Activated CD8-positive, alpha-beta T cell treated with anti-CD3 and anti-CD28 coated beads, Interleukin-2, amount 10 ng/mL, durations not matched to agents 7 days and 5 days (primary cell): ENCODE measurements around the gene CGREF1. TPM values are rescaled to one million over a fixed set of nuclear protein-coding genes. Genes with fewer than 3 reads are reported as not detected.
A peak's percentile ranks its signal among the peaks of the same experiment; 100 is the strongest.

Experiments used
- ATAC-seq: fragments of 150-1000 bp; cut with Tn5 transposase; one replicate; pipeline ENCODE4 v1.10.0; 2021; ENCODE audit warnings: moderate library complexity
- CTCF ChIA-PET: fragments of 350-600 bp; sonication (Branson Sonifier 250); formaldehyde crosslinking; loops from one replicate; lab custom pipeline; 2021; ENCODE audit warnings: antibody characterized with exemption; lab: Charles Lee
- POLR2A ChIA-PET: fragments of 350-600 bp; sonication (Branson Sonifier 250); formaldehyde crosslinking; loops from one replicate; lab custom pipeline; 2021; ENCODE audit warnings: antibody characterized with exemption; lab: Charles Lee
- DNase-seq: peaks from one replicate; pipeline ENCODE4 v3.0.0-alpha.2; 2020
- H3K27ac Mint-ChIP-seq: one replicate; pipeline ENCODE4 v1.8.0; 2021; ENCODE audit warnings: mild to moderate bottlenecking, mixed read lengths
- H3K27me3 Mint-ChIP-seq: one replicate; pipeline ENCODE4 v1.8.0; 2021; ENCODE audit warnings: low read depth, mixed read lengths
- H3K36me3 Mint-ChIP-seq: one replicate; pipeline ENCODE4 v1.8.0; 2021; ENCODE audit warnings: low read depth, mixed read lengths
- H3K4me1 Mint-ChIP-seq: one replicate; pipeline ENCODE4 v1.8.0; 2021; ENCODE audit warnings: low read depth, mixed read lengths
- H3K4me3 Mint-ChIP-seq: one replicate; pipeline ENCODE4 v1.8.0; 2021; ENCODE audit warnings: mild to moderate bottlenecking, mixed read lengths
- H3K9me3 Mint-ChIP-seq: one replicate; pipeline ENCODE4 v1.8.0; 2022; ENCODE audit warnings: mixed read lengths; ENCODE audit not compliant: insufficient read depth
- total RNA-seq, 2 experiments: library from RNA; stranded (reverse); gene quantifications; one replicate each; pipeline ENCODE4 v1.2.3, GENCODE V29; 2021

The CGREF1 gene
- total RNA-seq, 2 experiments from 2014 or later, result 0.61 to 0.94 TPM

GRCh38 chr2:27105981-27106380, 12.9 kb downstream of the CGREF1 start:
- POLR2A ChIA-PET, result no interaction called here

DNA sequence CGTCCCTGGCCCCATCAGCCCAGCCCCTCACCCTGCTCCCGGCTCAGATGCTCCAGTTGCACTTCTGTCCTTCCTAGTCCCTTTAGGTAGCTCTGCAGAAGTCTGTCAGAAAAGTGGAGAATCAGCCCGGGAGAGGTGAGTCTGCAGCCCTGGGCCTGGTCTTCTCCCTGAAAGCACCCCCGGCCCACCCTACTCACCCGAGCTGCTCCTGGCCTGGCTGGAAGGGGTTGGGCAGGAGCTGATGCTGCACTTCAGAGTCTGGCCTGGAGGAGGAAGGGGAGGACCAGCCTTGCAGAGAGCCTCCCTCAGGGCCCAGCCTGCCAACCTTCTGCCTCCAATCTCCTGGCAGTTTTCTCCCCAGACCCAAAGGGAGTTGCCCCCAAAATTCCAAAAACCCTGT, 16.6 kb downstream of the CGREF1 start:
- H3K36me3 Mint-ChIP-seq, result no peaks in the 10 kb centered on the region

More at GRCh38 chr2:27105981-27106380, 12.9 kb downstream of the CGREF1 start:
- no peak for DNase-seq
- ATAC-seq, result no peak
- no peaks in the 10 kb centered on the region for H3K9me3 Mint-ChIP-seq
- no peak overlapping the region for H3K4me3 Mint-ChIP-seq
- H3K27ac Mint-ChIP-seq, result no peak overlapping the region
- H3K4me1 Mint-ChIP-seq, result peaks cover 2% of the 10 kb centered on the region
- H3K36me3 Mint-ChIP-seq, result no peaks in the 10 kb centered on the region
- CTCF ChIA-PET, result interaction anchor here (0.9 to 2.2 kb wide), 3 partner anchors 8 to 174 kb away, joined by 3 to 8 read pairs (median 3); no protein-coding TSS in a partner anchor
- H3K27me3 Mint-ChIP-seq, result peaks cover 7% of the 10 kb centered on the region

DNA sequence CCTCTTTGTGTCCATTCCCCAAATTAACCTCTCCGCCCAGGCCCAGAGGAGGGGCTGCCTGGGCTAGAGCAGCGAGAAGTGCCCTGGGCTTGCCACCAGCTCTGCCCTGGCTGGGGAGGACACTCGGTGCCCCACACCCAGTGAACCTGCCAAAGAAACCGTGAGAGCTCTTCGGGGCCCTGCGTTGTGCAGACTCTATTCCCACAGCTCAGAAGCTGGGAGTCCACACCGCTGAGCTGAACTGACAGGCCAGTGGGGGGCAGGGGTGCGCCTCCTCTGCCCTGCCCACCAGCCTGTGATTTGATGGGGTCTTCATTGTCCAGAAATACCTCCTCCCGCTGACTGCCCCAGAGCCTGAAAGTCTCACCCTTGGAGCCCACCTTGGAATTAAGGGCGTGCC, 18.9 kb downstream of the CGREF1 start:
- Mint-ChIP-seq H3K4me3 (no peak overlapping the region), H3K9me3 (no peaks in the 10 kb centered on the region), H3K4me1 (peaks cover 14% of the 10 kb centered on the region), H3K36me3 (no peaks in the 10 kb centered on the region), H3K27ac (no peak overlapping the region), H3K27me3 (peaks cover 3% of the 10 kb centered on the region)
- POLR2A ChIA-PET, result no interaction called here
- DNase-seq (no peak), ATAC-seq (no peak)
- CTCF ChIA-PET, result interaction anchor here (1.0 to 4.1 kb wide), 8 partner anchors 13 to 203 kb away, joined by 3 to 23 read pairs (median 10); partner anchors contain the start of gene KHK

More for the DNA sequence above, 16.6 kb downstream of the CGREF1 start:
- H3K27ac Mint-ChIP-seq, result no peak overlapping the region
- no peak for DNase-seq
- no peak for ATAC-seq
- CTCF ChIA-PET, result interaction anchor here (0.7 to 3.2 kb wide), 7 partner anchors 9 to 278 kb away, joined by 3 to 14 read pairs (median 4); no protein-coding TSS in a partner anchor
- H3K9me3 Mint-ChIP-seq, result no peaks in the 10 kb centered on the region
- POLR2A ChIA-PET, result no interaction called here
- no peak overlapping the region for H3K4me3 Mint-ChIP-seq
- H3K4me1 Mint-ChIP-seq, result no peaks in the 10 kb centered on the region
- peaks cover 7% of the 10 kb centered on the region for H3K27me3 Mint-ChIP-seq

- ATAC-seq (no peak), DNase-seq (no peak)
- H3K4me1 Mint-ChIP-seq, result peaks cover 14% of the 10 kb centered on the region
- ChIA-PET POLR2A (interaction anchor here (0.6 kb wide), 1 partner anchor 27 kb away, joined by 3 read pairs; no protein-coding TSS in a partner anchor), CTCF (interaction anchor here (0.8 to 4.1 kb wide), 9 partner anchors 11 to 204 kb away, joined by 3 to 23 read pairs (median 4); partner anchors contain the start of genes KHK and TMEM214)
- no peaks in the 10 kb centered on the region for H3K9me3 Mint-ChIP-seq
- H3K36me3 Mint-ChIP-seq, result no peaks in the 10 kb centered on the region
- H3K4me3 Mint-ChIP-seq, result no peak overlapping the region
- no peak overlapping the region for H3K27ac Mint-ChIP-seq
- peaks cover 3% of the 10 kb centered on the region for H3K27me3 Mint-ChIP-seq
These were observed 19.5 kb downstream of the CGREF1 start for GRCh38 chr2:27099334-27099955.

DNA sequence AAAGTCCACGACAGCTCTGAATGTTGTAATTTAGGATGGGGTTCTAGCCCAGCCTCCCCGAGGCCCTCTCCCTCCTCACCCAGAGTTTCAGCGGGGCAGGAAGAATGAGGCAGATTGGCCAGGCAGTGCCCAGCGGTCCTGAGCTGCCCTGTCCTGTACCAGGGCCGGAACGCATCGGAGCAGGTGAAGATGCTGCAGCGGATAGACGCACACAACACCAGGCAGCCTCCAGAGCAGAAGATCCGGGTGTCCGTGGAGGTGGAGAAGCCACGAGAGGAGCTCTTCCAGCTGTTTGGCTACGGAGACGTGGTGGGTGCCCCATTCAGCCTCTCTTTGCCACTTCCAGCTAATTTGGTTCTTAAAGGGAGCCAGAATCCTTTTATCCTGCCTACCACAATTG, 21.6 kb downstream of the CGREF1 start:
- H3K4me3 Mint-ChIP-seq, result no peak overlapping the region
- peaks cover 14% of the 10 kb centered on the region for H3K4me1 Mint-ChIP-seq
- ATAC-seq (no peak), DNase-seq (no peak)
- H3K27me3 Mint-ChIP-seq, result no peaks in the 10 kb centered on the region
- ChIA-PET CTCF (interaction anchor here (0.7 to 4.1 kb wide), 15 partner anchors 9 to 206 kb away, joined by 3 to 26 read pairs (median 4); partner anchors contain the start of genes AGBL5, KHK, PREB and TRIM54), POLR2A (interaction anchor here (1.4 kb wide), 1 partner anchor 46 kb away, joined by 3 read pairs; the partner anchor contains the start of gene AGBL5)
- H3K27ac Mint-ChIP-seq, result no peak overlapping the region
- no peaks in the 10 kb centered on the region for H3K9me3 Mint-ChIP-seq
- no peaks in the 10 kb centered on the region for H3K36me3 Mint-ChIP-seq

- Mint-ChIP-seq H3K27me3 (no peaks in the 10 kb centered on the region), H3K4me3 (no peak overlapping the region), H3K4me1 (peaks cover 14% of the 10 kb centered on the region), H3K27ac (no peak overlapping the region), H3K9me3 (no peaks in the 10 kb centered on the region), H3K36me3 (no peaks in the 10 kb centered on the region)
- ChIA-PET CTCF (interaction anchor here (0.7 to 4.1 kb wide), 15 partner anchors 9 to 587 kb away, joined by 3 to 26 read pairs (median 3); partner anchors contain the start of genes AGBL5, PREB and TRIM54), POLR2A (interaction anchor here (0.8 to 1.4 kb wide), 2 partner anchors 46 to 115 kb away, joined by 3 read pairs; partner anchors contain the start of genes AGBL5, ATRAID and SLC5A6)
- ATAC-seq (no peak), DNase-seq (no peak)
These were observed 22.1 kb downstream of the CGREF1 start for GRCh38 chr2:27096748-27097297.

GRCh38 chr2:27095745-27096651, 22.9 kb downstream of the CGREF1 start:
- POLR2A ChIA-PET, result interaction anchor here (0.8 kb wide), 1 partner anchor 116 kb away, joined by 3 read pairs; the partner anchor contains the start of genes ATRAID and SLC5A6
- Mint-ChIP-seq H3K36me3 (no peaks in the 10 kb centered on the region), H3K27ac (peak overlapping the region; percentile 60), H3K9me3 (no peaks in the 10 kb centered on the region), H3K27me3 (no peaks in the 10 kb centered on the region), H3K4me3 (peak overlapping the region; percentile 29), H3K4me1 (peaks cover 14% of the 10 kb centered on the region)
- CTCF ChIA-PET, result interaction anchor here (0.8 to 4.1 kb wide), 11 partner anchors 9 to 588 kb away, joined by 3 to 26 read pairs (median 3); partner anchors contain the start of genes PREB and TMEM214
- peak; percentile 76 for ATAC-seq
- peak; percentile 61 for DNase-seq

DNA sequence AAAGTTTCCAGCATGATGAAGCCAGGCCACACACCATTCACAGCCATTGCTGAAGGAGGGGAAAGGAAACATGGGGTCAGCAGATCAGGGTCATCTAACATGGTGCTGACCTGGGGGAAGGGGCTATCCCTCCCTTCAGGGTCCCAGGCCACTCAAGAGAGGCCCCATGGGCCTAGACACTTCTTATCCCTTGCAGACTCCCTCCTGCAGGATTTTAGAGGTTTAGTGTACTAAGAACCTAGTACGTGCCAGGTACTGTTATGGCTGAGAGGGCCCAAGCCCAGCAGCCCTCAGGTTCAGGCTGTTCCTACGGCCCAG, 23.5 kb downstream of the CGREF1 start:
- Mint-ChIP-seq H3K36me3 (no peaks in the 10 kb centered on the region), H3K27ac (peak overlapping the region; percentile 2), H3K27me3 (no peaks in the 10 kb centered on the region), H3K4me1 (peaks cover 14% of the 10 kb centered on the region), H3K4me3 (peak overlapping the region; percentile 3), H3K9me3 (no peaks in the 10 kb centered on the region)
- ChIA-PET POLR2A (no interaction called here), CTCF (interaction anchor here (1.0 to 3.5 kb wide), 4 partner anchors 31 to 184 kb away, joined by 3 to 26 read pairs (median 4); partner anchors contain the start of gene PREB)
- ATAC-seq, result no peak
- DNase-seq, result no peak

- DNase-seq, result no peak
- peaks cover 18% of the 10 kb centered on the region for H3K4me1 Mint-ChIP-seq
- no peaks in the 10 kb centered on the region for H3K27me3 Mint-ChIP-seq
- H3K36me3 Mint-ChIP-seq, result no peaks in the 10 kb centered on the region
- no peak overlapping the region for H3K4me3 Mint-ChIP-seq
- H3K27ac Mint-ChIP-seq, result no peak overlapping the region
- ChIA-PET POLR2A (no interaction called here), CTCF (interaction anchor here (0.9 to 1.9 kb wide), 3 partner anchors 8 to 209 kb away, joined by 3 to 4 read pairs (median 4); no protein-coding TSS in a partner anchor)
- no peak for ATAC-seq
- no peaks in the 10 kb centered on the region for H3K9me3 Mint-ChIP-seq
These were observed 24.5 kb downstream of the CGREF1 start for GRCh38 chr2:27094353-27094984.

DNA sequence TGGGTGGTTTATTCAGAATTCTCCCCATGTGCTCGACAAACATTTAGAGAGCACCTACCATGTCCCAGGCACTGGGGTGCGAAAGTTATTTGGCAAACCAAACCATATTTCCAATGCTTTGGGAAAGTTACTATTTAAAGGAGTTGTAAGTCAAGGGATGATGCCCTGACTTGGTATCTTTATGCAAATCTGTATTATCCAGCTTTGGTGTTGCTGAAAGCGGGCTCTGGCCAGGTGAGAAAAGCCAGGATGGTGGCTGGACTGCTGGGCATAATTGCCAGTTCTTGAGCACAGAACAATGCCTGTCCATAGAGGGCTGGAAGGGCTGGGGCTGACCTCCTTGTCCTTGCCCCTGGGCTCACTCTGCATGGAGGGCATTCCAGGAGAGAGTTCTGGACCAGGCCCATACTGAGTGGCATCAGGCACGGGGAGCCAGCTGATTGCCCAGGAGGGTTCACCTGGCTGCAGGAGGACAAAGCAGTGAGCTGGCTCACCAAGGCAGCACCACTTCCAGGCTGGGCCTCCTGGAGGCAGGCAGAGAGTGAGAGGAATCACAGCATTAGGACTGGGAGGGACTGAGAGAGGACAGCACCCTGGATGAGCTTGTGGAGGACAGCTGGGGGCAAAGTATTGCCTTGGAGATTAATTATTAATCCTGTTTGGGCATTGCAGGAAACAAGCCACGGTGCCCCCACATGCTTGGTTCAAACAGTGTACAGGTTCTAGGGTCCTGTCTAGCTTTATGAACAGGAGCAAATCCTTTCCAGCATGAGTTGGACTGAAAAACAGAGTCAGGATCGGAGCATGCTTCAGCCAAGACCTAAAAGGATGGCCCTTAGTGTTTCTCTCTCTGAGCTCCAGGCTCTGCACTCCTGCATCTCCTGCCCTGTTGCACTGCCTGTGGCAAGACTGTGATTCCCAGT, 25.2 kb downstream of the CGREF1 start:
- DNase-seq (no peak), ATAC-seq (no peak)
- no peak overlapping the region for H3K4me3 Mint-ChIP-seq
- H3K27ac Mint-ChIP-seq, result no peak overlapping the region
- H3K36me3 Mint-ChIP-seq, result no peaks in the 10 kb centered on the region
- CTCF ChIA-PET, result interaction anchor here (0.9 to 1.9 kb wide), 4 partner anchors 8 to 210 kb away, joined by 3 to 4 read pairs (median 4); no protein-coding TSS in a partner anchor
- no peaks in the 10 kb centered on the region for H3K9me3 Mint-ChIP-seq
- POLR2A ChIA-PET, result no interaction called here
- peaks cover 24% of the 10 kb centered on the region for H3K4me1 Mint-ChIP-seq
- no peaks in the 10 kb centered on the region for H3K27me3 Mint-ChIP-seq
